Muscle of leg (tissue), 11 donors: Measurements from ENCODE around the gene ADNP2. TPM values are rescaled to one million over a fixed set of nuclear protein-coding genes. Genes with fewer than 3 reads are reported as not detected.

Source experiments
- DNase-seq: peaks from one replicate; pipeline ENCODE4 v3.0.0; 2013
- H3K27ac ChIP-seq: one replicate; pipeline ENCODE4 v1.5.1; 2013; ENCODE audit warnings: mild to moderate bottlenecking, low read length, control low read depth
- H3K27me3 ChIP-seq: one replicate; pipeline ENCODE4 v1.6.1; 2013; ENCODE audit warnings: low read length; ENCODE audit not compliant: control insufficient read depth, insufficient read depth
- H3K36me3 ChIP-seq: one replicate; pipeline ENCODE4 v1.6.1; 2013; ENCODE audit warnings: low read length; ENCODE audit not compliant: control insufficient read depth, insufficient read depth
- H3K4me1 ChIP-seq: one replicate; pipeline ENCODE4 v1.6.1; 2013; ENCODE audit warnings: low read length; ENCODE audit not compliant: control insufficient read depth, insufficient read depth
- H3K4me3 ChIP-seq: one replicate; pipeline ENCODE4 v1.5.1; 2013; ENCODE audit warnings: low read length, control low read depth
- H3K9me3 ChIP-seq: replicated peaks from 2 replicates; pipeline ENCODE4 v1.6.1; 2013; ENCODE audit warnings: low read depth, low read length; ENCODE audit not compliant: control insufficient read depth
- WGBS: methylation state at CpG from one replicate; pipeline ENCODE4 v1.1.5; 2013; ENCODE audit warnings: missing lambda C conversion rate; ENCODE audit not compliant: insufficient coverage; 5-methylcytosine and 5-hydroxymethylcytosine counted together
- polyA plus RNA-seq, 8 donors: library from polyadenylated mRNA; unstranded; fragments of 120-200 nt; gene quantifications; one replicate each; pipeline versions ENCODE4 v1.2.1 to v1.2.3, GENCODE V29; 2013; ENCODE audit warnings: inconsistent platforms in 1 of 8, low replicate concordance in 1 of 8; ENCODE audit not compliant: insufficient read length in 8 of 8, insufficient read depth in 1 of 8
- total RNA-seq: library from RNA; stranded (reverse); fragments of 120-200 nt; gene quantifications from one replicate; pipeline ENCODE4 v1.2.4, GENCODE V29; 2013

Gene ADNP2
- total and polyA plus RNA-seq, 9 donors: 7.7 to 12.9 (median 11.6) TPM

- Histone ChIP-seq H3K9me3 (no peaks in the 10 kb centered on the region), H3K27ac (no peak overlapping the region), H3K4me1 (no peaks in the 10 kb centered on the region), H3K36me3 (peaks cover 10% of the 10 kb centered on the region), H3K4me3 (no peak overlapping the region), H3K27me3 (no peaks in the 10 kb centered on the region)
- no peak for DNase-seq
- no CpG with 5 or more reads among the region's 1 CpG for WGBS
These were observed 11.9 kb downstream of the ADNP2 start for GRCh38 chr18:80120932-80121331.

- no peak for DNase-seq
- no peaks in the 10 kb centered on the region for H3K4me1 ChIP-seq
- H3K4me3 ChIP-seq: no peak overlapping the region
- no peaks in the 10 kb centered on the region for H3K27me3 ChIP-seq
- H3K9me3 ChIP-seq: peaks cover 3% of the 10 kb centered on the region
- H3K27ac ChIP-seq: no peak overlapping the region
- peaks cover 10% of the 10 kb centered on the region for H3K36me3 ChIP-seq
These were observed 15.1 kb downstream of the ADNP2 start for GRCh38 chr18:80124131-80124530.

- H3K27me3 ChIP-seq: no peaks in the 10 kb centered on the region
- DNase-seq: no peak
- no peaks in the 10 kb centered on the region for H3K36me3 ChIP-seq
- no peak overlapping the region for H3K4me3 ChIP-seq
- H3K27ac ChIP-seq: no peak overlapping the region
- H3K4me1 ChIP-seq: no peaks in the 10 kb centered on the region
- WGBS: 100% methylated on average over 1 of the region's 9 CpGs
- peaks cover 3% of the 10 kb centered on the region for H3K9me3 ChIP-seq
These were observed 17.7 kb downstream of the ADNP2 start for GRCh38 chr18:80126797-80127196.

- no peak for DNase-seq
- Histone ChIP-seq H3K27ac (no peak overlapping the region), H3K4me1 (no peaks in the 10 kb centered on the region), H3K9me3 (peaks cover 3% of the 10 kb centered on the region), H3K4me3 (no peak overlapping the region), H3K36me3 (no peaks in the 10 kb centered on the region), H3K27me3 (no peaks in the 10 kb centered on the region)
- no CpG with 5 or more reads among the region's 1 CpG for WGBS
These were observed 18.6 kb downstream of the ADNP2 start for GRCh38 chr18:80127635-80128034.

GRCh38 chr18:80129672-80130367 is 20.8 kb downstream of the ADNP2 start:
- H3K27ac ChIP-seq: no peak overlapping the region
- no peaks in the 10 kb centered on the region for H3K4me1 ChIP-seq
- peaks cover 3% of the 10 kb centered on the region for H3K9me3 ChIP-seq
- no peak for DNase-seq
- 74% methylated on average over 3 of the region's 7 CpGs for WGBS
- H3K36me3 ChIP-seq: peaks cover 17% of the 10 kb centered on the region
- no peaks in the 10 kb centered on the region for H3K27me3 ChIP-seq
- H3K4me3 ChIP-seq: no peak overlapping the region

- 100% methylated on average over 1 of the region's 5 CpGs for WGBS
- H3K4me1 ChIP-seq: no peaks in the 10 kb centered on the region
- H3K36me3 ChIP-seq: peaks cover 21% of the 10 kb centered on the region
- no peaks in the 10 kb centered on the region for H3K27me3 ChIP-seq
- peaks cover 3% of the 10 kb centered on the region for H3K9me3 ChIP-seq
- no peak for DNase-seq
- no peak overlapping the region for H3K4me3 ChIP-seq
- H3K27ac ChIP-seq: no peak overlapping the region
These were observed 21.5 kb downstream of the ADNP2 start for GRCh38 chr18:80130555-80130954.

GRCh38 chr18:80132180-80132812 is 23.2 kb downstream of the ADNP2 start:
- Histone ChIP-seq H3K9me3 (no peaks in the 10 kb centered on the region), H3K27ac (no peak overlapping the region), H3K4me3 (no peak overlapping the region), H3K27me3 (no peaks in the 10 kb centered on the region), H3K4me1 (no peaks in the 10 kb centered on the region), H3K36me3 (peaks cover 38% of the 10 kb centered on the region)
- WGBS: 69% methylated on average over 3 of the region's 3 CpGs
- no peak for DNase-seq

- H3K27me3 ChIP-seq: no peaks in the 10 kb centered on the region
- H3K4me1 ChIP-seq: no peaks in the 10 kb centered on the region
- no peak overlapping the region for H3K4me3 ChIP-seq
- no peaks in the 10 kb centered on the region for H3K9me3 ChIP-seq
- DNase-seq: no peak
- H3K27ac ChIP-seq: no peak overlapping the region
- H3K36me3 ChIP-seq: peaks cover 47% of the 10 kb centered on the region
- WGBS: no CpG with 5 or more reads among the region's 1 CpG
These were observed 24.1 kb downstream of the ADNP2 start for GRCh38 chr18:80133124-80133523.

GRCh38 chr18:80135136-80135535 is 26.1 kb downstream of the ADNP2 start:
- Histone ChIP-seq H3K9me3 (no peaks in the 10 kb centered on the region), H3K4me1 (no peaks in the 10 kb centered on the region), H3K4me3 (no peak overlapping the region), H3K36me3 (peaks cover 53% of the 10 kb centered on the region), H3K27me3 (no peaks in the 10 kb centered on the region), H3K27ac (no peak overlapping the region)
- WGBS: no CpG with 5 or more reads among the region's 1 CpG
- no peak for DNase-seq

GRCh38 chr18:80136679-80137078 is 27.6 kb downstream of the ADNP2 start:
- WGBS: 85% methylated on average over 8 of the region's 8 CpGs
- Histone ChIP-seq H3K4me3 (no peak overlapping the region), H3K36me3 (peaks cover 53% of the 10 kb centered on the region), H3K4me1 (no peaks in the 10 kb centered on the region), H3K9me3 (no peaks in the 10 kb centered on the region), H3K27me3 (no peaks in the 10 kb centered on the region), H3K27ac (no peak overlapping the region)
- DNase-seq: no peak
